ENCODE results near the gene LRBA.

LRBA gene

GRCh38 chr4:150828159-150828558 is 186.9 kb downstream of the LRBA start:
- Mint-ChIP-seq H3K27me3 (no peaks in the 10 kb centered on the region), H3K9me3 (no peaks in the 10 kb centered on the region), H3K36me3 (peaks cover 14% of the 10 kb centered on the region), H3K27ac (peak overlapping the region; percentile 84), H3K4me3 (peak overlapping the region; percentile 67), H3K4me1 (peaks cover 31% of the 10 kb centered on the region)
- peak; percentile 33 to 59 for DNase-seq (ENCODE audit: low spot score in 2 of 2)
- peak; percentile 93 for ATAC-seq (ENCODE audit: low read depth)

- H3K36me3 Mint-ChIP-seq, result peaks cover 14% of the 10 kb centered on the region
These were observed 187.9 kb downstream of the LRBA start for GRCh38 chr4:150827226-150827625.

GRCh38 chr4:150826306-150826705 is 188.8 kb downstream of the LRBA start:
- H3K36me3 Mint-ChIP-seq, result peaks cover 14% of the 10 kb centered on the region
- H3K27ac Mint-ChIP-seq, result peak overlapping the region; percentile 84
- no peaks in the 10 kb centered on the region for H3K27me3 Mint-ChIP-seq
- ATAC-seq (ENCODE audit: low read depth) (no peak), DNase-seq (ENCODE audit: low spot score in 2 of 2) (no peak)
- H3K9me3 Mint-ChIP-seq, result no peaks in the 10 kb centered on the region
- H3K4me1 Mint-ChIP-seq, result peaks cover 31% of the 10 kb centered on the region
- H3K4me3 Mint-ChIP-seq, result peak overlapping the region; percentile 67

More at GRCh38 chr4:150827226-150827625, 187.9 kb downstream of the LRBA start:
- DNase-seq (ENCODE audit: low spot score in 2 of 2), result peak in 1 of 2 donors; percentile 3
- Mint-ChIP-seq H3K27ac (peak overlapping the region; percentile 84), H3K4me1 (peaks cover 31% of the 10 kb centered on the region), H3K27me3 (no peaks in the 10 kb centered on the region), H3K9me3 (no peaks in the 10 kb centered on the region), H3K4me3 (peak overlapping the region; percentile 67)
- peak; percentile 25 for ATAC-seq (ENCODE audit: low read depth)

GRCh38 chr4:150822407-150822806 is 192.7 kb downstream of the LRBA start:
- ATAC-seq (ENCODE audit: low read depth) (no peak), DNase-seq (ENCODE audit: low spot score in 2 of 2) (no peak)
- Mint-ChIP-seq H3K27me3 (no peaks in the 10 kb centered on the region), H3K4me1 (peaks cover 18% of the 10 kb centered on the region), H3K27ac (no peak overlapping the region), H3K4me3 (no peak overlapping the region), H3K36me3 (peaks cover 22% of the 10 kb centered on the region), H3K9me3 (no peaks in the 10 kb centered on the region)

DNA sequence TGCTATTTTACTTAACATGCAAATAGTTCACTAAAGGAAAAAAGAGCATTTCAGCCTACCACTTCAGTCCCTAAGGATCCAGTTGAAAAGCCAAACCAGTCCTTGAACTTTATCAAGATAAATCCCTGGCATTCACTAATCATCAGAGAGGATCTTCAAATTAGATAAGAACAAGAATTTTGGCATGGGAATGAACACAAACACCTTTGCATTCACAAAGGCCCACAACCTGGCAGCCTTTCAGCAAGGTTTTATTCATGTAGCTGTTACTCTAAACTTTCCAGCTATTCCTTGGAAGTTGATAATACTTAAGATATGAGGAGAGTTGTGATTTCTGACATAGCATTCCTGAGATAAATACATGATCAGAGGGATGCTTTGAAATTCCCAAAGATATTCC is 193.4 kb downstream of the LRBA start:
- Mint-ChIP-seq H3K27me3 (no peaks in the 10 kb centered on the region), H3K4me3 (no peak overlapping the region), H3K9me3 (no peaks in the 10 kb centered on the region), H3K36me3 (peaks cover 22% of the 10 kb centered on the region), H3K4me1 (peaks cover 11% of the 10 kb centered on the region), H3K27ac (no peak overlapping the region)
- no peak for ATAC-seq (ENCODE audit: low read depth)
- no peak for DNase-seq (ENCODE audit: low spot score in 2 of 2)

GRCh38 chr4:150820409-150820808 is 194.7 kb downstream of the LRBA start:
- no peak overlapping the region for H3K4me3 Mint-ChIP-seq
- no peak overlapping the region for H3K27ac Mint-ChIP-seq
- DNase-seq (ENCODE audit: low spot score in 2 of 2) (no peak), ATAC-seq (ENCODE audit: low read depth) (no peak)
- H3K36me3 Mint-ChIP-seq, result peaks cover 18% of the 10 kb centered on the region
- peaks cover 6% of the 10 kb centered on the region for H3K4me1 Mint-ChIP-seq
- no peaks in the 10 kb centered on the region for H3K9me3 Mint-ChIP-seq
- H3K27me3 Mint-ChIP-seq, result no peaks in the 10 kb centered on the region

DNA sequence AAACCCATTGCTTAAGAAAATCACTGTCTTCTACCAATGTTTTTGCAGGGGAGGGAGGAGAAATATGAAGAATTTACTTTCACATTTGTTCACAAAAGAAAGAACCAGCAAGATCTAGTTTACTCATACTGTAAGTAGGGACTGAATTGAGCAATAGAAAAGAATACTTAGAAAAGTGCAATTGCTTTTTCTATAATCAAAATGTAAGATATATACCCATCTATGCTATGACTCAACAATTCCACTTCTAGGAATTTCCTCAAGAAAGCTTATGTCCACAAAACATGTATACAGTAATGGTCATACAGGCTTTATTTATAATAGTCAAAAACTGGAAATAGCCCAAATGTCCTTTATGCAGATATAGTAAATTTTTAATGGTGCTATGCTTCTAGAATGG is 196.4 kb downstream of the LRBA start:
- no peak for ATAC-seq (ENCODE audit: low read depth)
- Mint-ChIP-seq H3K4me1 (no peaks in the 10 kb centered on the region), H3K9me3 (no peaks in the 10 kb centered on the region), H3K27me3 (no peaks in the 10 kb centered on the region), H3K27ac (no peak overlapping the region), H3K4me3 (no peak overlapping the region), H3K36me3 (peaks cover 17% of the 10 kb centered on the region)
- DNase-seq (ENCODE audit: low spot score in 2 of 2), result no peak

DNA sequence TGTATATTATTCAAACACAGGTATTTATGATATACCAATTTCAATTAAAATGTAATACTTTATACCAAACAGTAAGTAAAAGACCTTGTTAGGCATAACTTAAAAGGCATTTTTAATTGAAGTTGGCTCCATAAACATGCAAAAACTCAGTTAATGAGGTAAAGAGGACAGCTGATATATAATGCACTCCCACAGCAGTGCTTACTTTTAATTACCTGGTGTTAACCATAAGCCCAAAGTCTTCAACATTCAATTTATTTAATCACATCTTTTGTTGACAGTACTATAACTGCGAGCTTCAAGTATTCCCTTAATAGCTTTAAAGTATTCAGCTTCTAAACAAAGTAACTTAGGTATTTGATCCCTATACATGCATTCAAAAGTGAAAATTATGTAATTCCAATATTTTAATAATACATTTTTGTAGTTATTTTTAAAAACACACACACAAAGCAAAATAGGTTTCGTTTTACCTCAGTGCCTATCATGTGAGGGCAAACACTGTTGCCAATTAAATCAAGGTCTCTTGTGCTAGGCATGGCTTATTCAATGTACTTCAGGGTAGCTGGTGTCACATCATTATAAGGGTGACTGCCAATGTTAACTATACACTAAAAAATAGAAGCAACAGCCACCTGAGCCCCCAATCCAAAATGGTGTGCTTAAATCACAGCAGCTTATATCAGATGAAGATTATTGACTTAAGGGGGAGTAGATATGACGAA is 197.1 kb downstream of the LRBA start:
- Mint-ChIP-seq H3K4me3 (no peak overlapping the region), H3K27ac (no peak overlapping the region), H3K9me3 (no peaks in the 10 kb centered on the region), H3K36me3 (peaks cover 17% of the 10 kb centered on the region), H3K4me1 (no peaks in the 10 kb centered on the region), H3K27me3 (no peaks in the 10 kb centered on the region)
- ATAC-seq (ENCODE audit: low read depth) (no peak), DNase-seq (ENCODE audit: low spot score in 2 of 2) (no peak)

- Mint-ChIP-seq H3K9me3 (no peaks in the 10 kb centered on the region), H3K36me3 (peaks cover 17% of the 10 kb centered on the region), H3K27ac (no peak overlapping the region), H3K27me3 (no peaks in the 10 kb centered on the region), H3K4me1 (no peaks in the 10 kb centered on the region), H3K4me3 (no peak overlapping the region)
- ATAC-seq (ENCODE audit: low read depth), result no peak
- no peak for DNase-seq (ENCODE audit: low spot score in 2 of 2)
These were observed 198.1 kb downstream of the LRBA start for GRCh38 chr4:150817017-150817416.

DNA sequence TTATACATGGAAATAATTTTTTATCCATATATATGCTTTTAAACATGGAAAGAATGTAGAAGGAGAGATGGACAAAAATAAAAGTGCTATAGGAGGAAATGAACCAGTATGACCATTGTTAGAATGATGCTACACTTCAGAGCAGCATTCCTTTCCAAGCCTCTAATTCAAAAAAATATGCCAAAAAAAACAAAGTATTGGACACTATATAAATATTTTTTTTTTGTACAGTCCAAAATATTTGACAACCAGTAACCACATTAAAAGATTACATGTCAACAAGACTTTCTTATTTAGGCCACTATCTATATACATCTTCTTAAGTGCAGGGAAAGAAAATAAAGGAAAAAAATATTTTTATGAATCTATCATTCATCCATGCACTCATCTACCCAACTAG is 198.6 kb downstream of the LRBA start:
- H3K4me1 Mint-ChIP-seq, result no peaks in the 10 kb centered on the region

GRCh38 chr4:150814873-150815272 is 200.2 kb downstream of the LRBA start:
- H3K36me3 Mint-ChIP-seq, result peaks cover 23% of the 10 kb centered on the region
- peaks cover 2% of the 10 kb centered on the region for H3K4me1 Mint-ChIP-seq

More for the DNA sequence above, 198.6 kb downstream of the LRBA start:
- ATAC-seq (ENCODE audit: low read depth) (no peak), DNase-seq (ENCODE audit: low spot score in 2 of 2) (no peak)
- Mint-ChIP-seq H3K36me3 (peaks cover 17% of the 10 kb centered on the region), H3K4me3 (no peak overlapping the region), H3K9me3 (no peaks in the 10 kb centered on the region), H3K27me3 (no peaks in the 10 kb centered on the region), H3K27ac (no peak overlapping the region)

GRCh38 chr4:150805183-150806025 is 209.7 kb downstream of the LRBA start:
- ATAC-seq (ENCODE audit: low read depth) (no peak), DNase-seq (ENCODE audit: low spot score in 2 of 2) (no peak)
- Mint-ChIP-seq H3K27ac (no peak overlapping the region), H3K27me3 (no peaks in the 10 kb centered on the region), H3K36me3 (peaks cover 33% of the 10 kb centered on the region), H3K9me3 (peaks cover 1% of the 10 kb centered on the region), H3K4me3 (no peak overlapping the region), H3K4me1 (peaks cover 9% of the 10 kb centered on the region)

More at GRCh38 chr4:150814873-150815272, 200.2 kb downstream of the LRBA start:
- ATAC-seq (ENCODE audit: low read depth) (no peak), DNase-seq (ENCODE audit: low spot score in 2 of 2) (no peak)
- no peaks in the 10 kb centered on the region for H3K27me3 Mint-ChIP-seq
- H3K4me3 Mint-ChIP-seq, result no peak overlapping the region
- no peaks in the 10 kb centered on the region for H3K9me3 Mint-ChIP-seq
- no peak overlapping the region for H3K27ac Mint-ChIP-seq

- Mint-ChIP-seq H3K4me1 (peaks cover 9% of the 10 kb centered on the region), H3K36me3 (peaks cover 29% of the 10 kb centered on the region), H3K4me3 (no peak overlapping the region), H3K27ac (no peak overlapping the region), H3K27me3 (no peaks in the 10 kb centered on the region), H3K9me3 (peaks cover 1% of the 10 kb centered on the region)
- ATAC-seq (ENCODE audit: low read depth) (no peak), DNase-seq (ENCODE audit: low spot score in 2 of 2) (no peak)
These were observed 213.3 kb downstream of the LRBA start for GRCh38 chr4:150801833-150802232.

DNA sequence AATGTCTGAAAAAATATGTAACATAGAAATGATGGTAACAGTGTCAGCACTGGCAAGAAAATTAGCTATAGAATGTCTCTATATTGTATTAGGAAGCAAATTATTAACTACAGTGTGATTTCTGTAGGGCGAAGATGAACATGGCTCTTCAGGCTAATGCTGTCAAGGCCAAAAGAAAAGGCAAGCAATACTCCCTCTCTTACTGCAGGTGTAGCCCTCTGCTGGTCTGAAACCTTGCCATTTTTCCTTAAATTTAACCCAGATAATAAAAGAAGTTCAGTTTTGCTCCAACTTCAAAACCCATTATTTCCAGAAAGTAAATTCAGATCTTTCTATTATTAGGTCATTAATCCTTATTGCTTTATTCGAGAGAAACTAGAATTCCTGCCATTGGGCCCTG is 215.9 kb downstream of the LRBA start:
- H3K9me3 Mint-ChIP-seq, result no peaks in the 10 kb centered on the region
- H3K27ac Mint-ChIP-seq, result no peak overlapping the region
- ATAC-seq (ENCODE audit: low read depth), result no peak
- DNase-seq (ENCODE audit: low spot score in 2 of 2), result no peak
- no peaks in the 10 kb centered on the region for H3K27me3 Mint-ChIP-seq
- H3K4me3 Mint-ChIP-seq, result no peak overlapping the region
- H3K36me3 Mint-ChIP-seq, result peaks cover 18% of the 10 kb centered on the region
- H3K4me1 Mint-ChIP-seq, result peaks cover 2% of the 10 kb centered on the region
